Measurements from ENCODE around the gene ZFR.

DNA sequence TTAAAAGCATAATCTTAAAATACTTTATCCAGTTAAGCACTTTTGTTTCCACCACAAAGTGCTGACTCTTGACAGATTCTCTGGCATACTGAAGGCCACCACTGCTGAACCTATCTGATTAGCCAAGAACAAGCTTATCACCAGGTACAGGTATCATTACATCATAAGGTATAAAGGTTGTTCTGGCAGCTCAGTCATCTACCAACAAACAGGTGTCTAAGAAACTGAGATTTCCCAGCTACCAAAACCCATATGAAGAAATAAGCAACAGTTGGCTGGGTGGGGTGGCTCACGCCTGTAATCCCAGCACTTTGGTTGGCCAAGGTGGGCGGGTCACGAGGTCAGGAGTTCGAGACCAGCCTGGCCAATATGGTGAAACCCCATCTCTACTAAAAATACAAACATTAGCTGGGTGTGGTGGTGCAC lies 136.8 kb downstream of the ZFR start:
- TF ChIP-seq, protein P1, sequence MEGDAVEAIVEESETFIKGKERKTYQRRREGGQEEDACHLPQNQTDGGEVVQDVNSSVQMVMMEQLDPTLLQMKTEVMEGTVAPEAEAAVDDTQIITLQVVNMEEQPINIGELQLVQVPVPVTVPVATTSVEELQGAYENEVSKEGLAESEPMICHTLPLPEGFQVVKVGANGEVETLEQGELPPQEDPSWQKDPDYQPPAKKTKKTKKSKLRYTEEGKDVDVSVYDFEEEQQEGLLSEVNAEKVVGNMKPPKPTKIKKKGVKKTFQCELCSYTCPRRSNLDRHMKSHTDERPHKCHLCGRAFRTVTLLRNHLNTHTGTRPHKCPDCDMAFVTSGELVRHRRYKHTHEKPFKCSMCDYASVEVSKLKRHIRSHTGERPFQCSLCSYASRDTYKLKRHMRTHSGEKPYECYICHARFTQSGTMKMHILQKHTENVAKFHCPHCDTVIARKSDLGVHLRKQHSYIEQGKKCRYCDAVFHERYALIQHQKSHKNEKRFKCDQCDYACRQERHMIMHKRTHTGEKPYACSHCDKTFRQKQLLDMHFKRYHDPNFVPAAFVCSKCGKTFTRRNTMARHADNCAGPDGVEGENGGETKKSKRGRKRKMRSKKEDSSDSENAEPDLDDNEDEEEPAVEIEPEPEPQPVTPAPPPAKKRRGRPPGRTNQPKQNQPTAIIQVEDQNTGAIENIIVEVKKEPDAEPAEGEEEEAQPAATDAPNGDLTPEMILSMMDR (IDR thresholded peaks at IDR 0.05), result no peak
- TF ChIP-seq ZFX (IDR thresholded peaks at IDR 0.05; ENCODE audit: borderline replicate concordance), result no peak

Data from 22Rv1 (cell line).